ENCODE results near the gene MAST4.

DNA sequence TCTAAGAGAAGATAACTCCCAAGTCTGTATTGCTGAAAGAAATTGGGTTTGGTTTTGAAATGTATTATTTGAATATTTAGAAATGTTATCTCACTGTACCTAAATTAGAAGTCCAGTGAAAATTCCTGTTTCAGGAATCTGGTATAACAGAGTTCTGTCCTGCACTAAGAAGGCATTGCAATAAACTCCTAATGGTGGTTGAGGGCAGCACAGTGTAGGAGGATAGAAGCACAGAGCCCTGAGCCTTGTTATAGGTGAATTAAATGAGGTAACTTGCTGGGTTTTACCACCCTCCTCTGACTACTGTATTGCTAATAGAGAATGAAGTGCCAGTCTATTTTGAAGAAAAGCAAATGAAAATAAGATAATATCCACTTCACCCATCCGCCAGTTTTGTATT lies 457.0 kb downstream of the MAST4 start:
- TF ChIP-seq, protein P1, sequence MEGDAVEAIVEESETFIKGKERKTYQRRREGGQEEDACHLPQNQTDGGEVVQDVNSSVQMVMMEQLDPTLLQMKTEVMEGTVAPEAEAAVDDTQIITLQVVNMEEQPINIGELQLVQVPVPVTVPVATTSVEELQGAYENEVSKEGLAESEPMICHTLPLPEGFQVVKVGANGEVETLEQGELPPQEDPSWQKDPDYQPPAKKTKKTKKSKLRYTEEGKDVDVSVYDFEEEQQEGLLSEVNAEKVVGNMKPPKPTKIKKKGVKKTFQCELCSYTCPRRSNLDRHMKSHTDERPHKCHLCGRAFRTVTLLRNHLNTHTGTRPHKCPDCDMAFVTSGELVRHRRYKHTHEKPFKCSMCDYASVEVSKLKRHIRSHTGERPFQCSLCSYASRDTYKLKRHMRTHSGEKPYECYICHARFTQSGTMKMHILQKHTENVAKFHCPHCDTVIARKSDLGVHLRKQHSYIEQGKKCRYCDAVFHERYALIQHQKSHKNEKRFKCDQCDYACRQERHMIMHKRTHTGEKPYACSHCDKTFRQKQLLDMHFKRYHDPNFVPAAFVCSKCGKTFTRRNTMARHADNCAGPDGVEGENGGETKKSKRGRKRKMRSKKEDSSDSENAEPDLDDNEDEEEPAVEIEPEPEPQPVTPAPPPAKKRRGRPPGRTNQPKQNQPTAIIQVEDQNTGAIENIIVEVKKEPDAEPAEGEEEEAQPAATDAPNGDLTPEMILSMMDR (IDR thresholded peaks at IDR 0.05): peak in 1 of 5 experiments; percentile 2
- TF ChIP-seq POLR2A (IDR thresholded peaks at IDR 0.05): no peak

Measured in tibial nerve (tissue), 3 donors.